Natural killer cell (primary cell): ENCODE results near the gene UBE2Q1. TPM values are rescaled to one million over a fixed set of nuclear protein-coding genes. Genes with fewer than 3 reads are reported as not detected.
A peak's percentile ranks its signal among the peaks of the same experiment; 100 is the strongest.

Source experiments
- ATAC-seq, 3 donors: fragments of 150-1000 bp in 2 of 3; fragments of 200-7000 bp in 1 of 3; cut with Tn5 transposase; 1 replicate in 1 of 3; 2 replicates in 2 of 3; pipeline ENCODE4 v1.10.0; 2021; ENCODE audit warnings: mild to moderate bottlenecking in 2 of 3, moderate library complexity in 2 of 3
- DNase-seq, 2 donors: peaks; one replicate each; pipeline versions ENCODE4 v3.0.0 to v3.0.0-alpha.2; 2013 to 2021; ENCODE audit warnings: mixed read lengths in 1 of 2
- H3K27ac ChIP-seq: one replicate; pipeline ENCODE4 v1.5.1; 2013; ENCODE audit warnings: mild to moderate bottlenecking, low read length
- H3K27me3 ChIP-seq: one replicate; pipeline ENCODE4 v1.6.1; 2013; ENCODE audit warnings: low read length; ENCODE audit not compliant: control insufficient read depth, insufficient read depth
- H3K36me3 ChIP-seq: one replicate; pipeline ENCODE4 v1.6.1; 2013; ENCODE audit warnings: low read length; ENCODE audit not compliant: control insufficient read depth, insufficient read depth
- H3K4me1 ChIP-seq: one replicate; pipeline ENCODE4 v1.6.1; 2013; ENCODE audit warnings: low read length; ENCODE audit not compliant: control insufficient read depth, insufficient read depth
- H3K4me3 ChIP-seq: one replicate; pipeline ENCODE4 v1.5.1; 2013; ENCODE audit warnings: low read length
- H3K9me3 ChIP-seq: one replicate; pipeline ENCODE4 v1.6.1; 2013; ENCODE audit warnings: low read length; ENCODE audit not compliant: control insufficient read depth, insufficient read depth
- H3K27ac Mint-ChIP-seq, 2 donors: one replicate each; pipeline ENCODE4 v1.8.0; 2022; ENCODE audit warnings: mild to moderate bottlenecking in 2 of 2, mixed read lengths in 2 of 2, moderate library complexity in 1 of 2
- H3K27me3 Mint-ChIP-seq, 2 donors: one replicate each; pipeline ENCODE4 v1.8.0; 2022; ENCODE audit warnings: low read depth in 2 of 2, mixed read lengths in 2 of 2
- H3K36me3 Mint-ChIP-seq: one replicate; pipeline ENCODE4 v1.8.0; 2022; ENCODE audit warnings: mixed read lengths
- H3K4me1 Mint-ChIP-seq, 2 donors: one replicate each; pipeline ENCODE4 v1.8.0; 2022; ENCODE audit warnings: mixed read lengths in 2 of 2
- H3K4me3 Mint-ChIP-seq: one replicate; pipeline ENCODE4 v1.8.0; 2022; ENCODE audit warnings: mild to moderate bottlenecking, moderate library complexity, mixed read lengths
- H3K9me3 Mint-ChIP-seq, 2 donors: one replicate each; pipeline ENCODE4 v1.8.0; 2022; ENCODE audit warnings: mixed read lengths in 2 of 2
- WGBS: methylation state at CpG from one replicate; pipeline ENCODE4 v1.1.7; 2013; ENCODE audit warnings: missing lambda C conversion rate; ENCODE audit not compliant: insufficient coverage; 5-methylcytosine and 5-hydroxymethylcytosine counted together
- intact Hi-C: fragments of 100-400 bp; cut with micrococcal nuclease; formaldehyde crosslinking; loops from one replicate; pipeline ENCODE4 v1.14.2; 2022
- total RNA-seq, 4 donors: library from RNA; stranded (reverse); fragments of 120-200 nt in 1 of 4; gene quantifications; one replicate each; pipeline versions ENCODE4 v1.2.3 to v1.2.4, GENCODE V29; 2013 to 2022
- TF ChIP-seq, protein P1 (sequence below): fragments of 200-600 bp; IDR thresholded peaks from one replicate; pipeline ENCODE4 v1.8.0; 2022; ENCODE audit warnings: antibody characterized with exemption

Gene UBE2Q1
- total RNA-seq, 3 donors from 2014 or later (not counting 1 experiment from before 2014, with no cell fraction given) = 100 to 137 (median 112) TPM

DNA sequence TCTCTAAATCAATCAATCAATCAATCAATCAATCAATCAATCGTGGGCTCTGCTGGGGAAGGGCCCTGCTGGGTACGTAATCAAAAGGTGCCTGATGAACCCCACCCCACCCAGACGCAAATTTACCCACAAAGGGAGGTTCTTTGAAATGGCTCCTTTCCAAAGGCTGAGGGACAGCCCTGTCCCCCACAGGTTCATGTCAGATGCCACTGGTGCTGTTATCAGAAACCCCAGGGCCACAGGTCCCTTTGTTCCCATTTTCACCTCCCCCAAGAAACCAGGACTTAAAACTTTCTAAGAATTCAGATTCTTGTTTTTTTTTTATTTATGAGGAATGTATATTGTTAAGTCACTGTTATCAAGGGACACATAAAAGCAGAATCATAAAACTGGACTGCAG lies 23.3 kb upstream of the UBE2Q1 start:
- ATAC-seq (no peak), DNase-seq (no peak)
- H3K36me3 Mint-ChIP-seq = peaks cover 10% of the 10 kb centered on the region
- no peaks in the 10 kb centered on the region for H3K27me3 Mint-ChIP-seq
- H3K4me3 Mint-ChIP-seq = no peak overlapping the region
- no peaks in the 10 kb centered on the region for H3K9me3 Mint-ChIP-seq
- no peak overlapping the region for H3K4me3 ChIP-seq
- no peak overlapping the region for H3K27ac Mint-ChIP-seq
- 86% methylated on average over 3 of the region's 3 CpGs for WGBS
- H3K36me3 ChIP-seq = peaks cover 74% of the 10 kb centered on the region
- no peaks in the 10 kb centered on the region for H3K27me3 ChIP-seq
- intact Hi-C loops = no loop called here
- H3K9me3 ChIP-seq = no peaks in the 10 kb centered on the region
- no peak overlapping the region for H3K27ac ChIP-seq
- H3K4me1 ChIP-seq = no peaks in the 10 kb centered on the region
- TF ChIP-seq, protein P1, sequence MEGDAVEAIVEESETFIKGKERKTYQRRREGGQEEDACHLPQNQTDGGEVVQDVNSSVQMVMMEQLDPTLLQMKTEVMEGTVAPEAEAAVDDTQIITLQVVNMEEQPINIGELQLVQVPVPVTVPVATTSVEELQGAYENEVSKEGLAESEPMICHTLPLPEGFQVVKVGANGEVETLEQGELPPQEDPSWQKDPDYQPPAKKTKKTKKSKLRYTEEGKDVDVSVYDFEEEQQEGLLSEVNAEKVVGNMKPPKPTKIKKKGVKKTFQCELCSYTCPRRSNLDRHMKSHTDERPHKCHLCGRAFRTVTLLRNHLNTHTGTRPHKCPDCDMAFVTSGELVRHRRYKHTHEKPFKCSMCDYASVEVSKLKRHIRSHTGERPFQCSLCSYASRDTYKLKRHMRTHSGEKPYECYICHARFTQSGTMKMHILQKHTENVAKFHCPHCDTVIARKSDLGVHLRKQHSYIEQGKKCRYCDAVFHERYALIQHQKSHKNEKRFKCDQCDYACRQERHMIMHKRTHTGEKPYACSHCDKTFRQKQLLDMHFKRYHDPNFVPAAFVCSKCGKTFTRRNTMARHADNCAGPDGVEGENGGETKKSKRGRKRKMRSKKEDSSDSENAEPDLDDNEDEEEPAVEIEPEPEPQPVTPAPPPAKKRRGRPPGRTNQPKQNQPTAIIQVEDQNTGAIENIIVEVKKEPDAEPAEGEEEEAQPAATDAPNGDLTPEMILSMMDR = no peak
- H3K4me1 Mint-ChIP-seq = peaks cover 7 to 14% of the 10 kb centered on the region in 2 donors

DNA sequence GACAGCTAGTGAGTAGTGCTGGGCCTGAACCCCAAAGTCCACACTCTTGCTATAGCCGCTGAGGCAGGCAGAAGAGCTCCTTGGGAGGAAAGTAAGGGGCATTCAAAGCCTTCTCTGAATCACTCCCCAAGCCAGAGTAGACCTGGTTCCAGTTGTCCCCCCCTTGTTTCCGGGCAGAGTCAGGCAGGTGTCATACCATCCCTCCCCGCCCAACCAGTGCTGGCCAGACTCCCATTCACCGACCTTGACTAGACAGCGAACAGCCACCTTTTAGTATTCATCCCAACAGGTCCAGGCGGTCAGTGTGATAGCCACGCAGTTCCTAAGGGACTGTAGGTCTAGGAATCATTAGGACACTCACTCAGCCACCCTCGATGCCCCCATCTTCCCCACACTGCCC lies 20.9 kb upstream of the UBE2Q1 start:
- ATAC-seq = no peak
- TF ChIP-seq, protein P1 = no peak
- intact Hi-C loops = no loop called here
- WGBS = 96% methylated on average over 8 of the region's 8 CpGs
- Histone ChIP-seq H3K27me3 (no peaks in the 10 kb centered on the region), H3K9me3 (no peaks in the 10 kb centered on the region), H3K4me3 (no peak overlapping the region), H3K27ac (no peak overlapping the region), H3K4me1 (no peaks in the 10 kb centered on the region), H3K36me3 (peaks cover 50% of the 10 kb centered on the region)
- Mint-ChIP-seq H3K36me3 (no peaks in the 10 kb centered on the region), H3K27ac (peak overlapping the region in 1 of 2 donors; percentile 77), H3K4me3 (no peak overlapping the region), H3K9me3 (no peaks in the 10 kb centered on the region), H3K27me3 (no peaks in the 10 kb centered on the region), H3K4me1 (peaks cover 7 to 14% of the 10 kb centered on the region in 2 donors)
- no peak for DNase-seq

DNA sequence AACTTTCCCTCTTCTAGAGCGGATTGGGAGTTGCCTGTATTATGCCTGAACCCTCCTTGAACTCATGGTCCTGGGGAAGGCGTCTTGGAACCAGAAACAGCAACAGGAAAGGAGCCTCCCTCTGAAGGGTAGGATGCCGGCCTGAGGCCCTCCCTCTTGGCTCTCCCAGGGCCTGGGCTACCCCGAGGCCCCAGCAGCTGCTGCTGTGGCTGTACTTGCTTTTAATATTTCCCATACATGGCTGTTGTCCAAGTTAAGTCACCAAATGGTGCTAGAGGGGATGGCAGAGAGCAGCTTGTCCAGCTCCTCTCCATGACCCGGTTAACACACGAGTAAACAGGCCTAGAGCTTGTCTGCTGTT lies 19.6 kb upstream of the UBE2Q1 start:
- Mint-ChIP-seq H3K9me3 (no peaks in the 10 kb centered on the region), H3K4me3 (no peak overlapping the region), H3K4me1 (peaks cover 7 to 14% of the 10 kb centered on the region in 2 donors), H3K27ac (peak overlapping the region; percentile 64 to 77), H3K36me3 (no peaks in the 10 kb centered on the region), H3K27me3 (peaks cover 0 to 3% of the 10 kb centered on the region in 2 donors)
- H3K9me3 ChIP-seq = no peaks in the 10 kb centered on the region
- DNase-seq (no peak), ATAC-seq (peak in 1 of 3 donors; percentile 9)
- TF ChIP-seq, protein P1 = no peak
- H3K4me1 ChIP-seq = no peaks in the 10 kb centered on the region
- WGBS = 85% methylated on average over 6 of the region's 6 CpGs
- no peak overlapping the region for H3K4me3 ChIP-seq
- intact Hi-C loops = no loop called here
- peaks cover 36% of the 10 kb centered on the region for H3K36me3 ChIP-seq
- H3K27me3 ChIP-seq = no peaks in the 10 kb centered on the region
- H3K27ac ChIP-seq = no peak overlapping the region

DNA sequence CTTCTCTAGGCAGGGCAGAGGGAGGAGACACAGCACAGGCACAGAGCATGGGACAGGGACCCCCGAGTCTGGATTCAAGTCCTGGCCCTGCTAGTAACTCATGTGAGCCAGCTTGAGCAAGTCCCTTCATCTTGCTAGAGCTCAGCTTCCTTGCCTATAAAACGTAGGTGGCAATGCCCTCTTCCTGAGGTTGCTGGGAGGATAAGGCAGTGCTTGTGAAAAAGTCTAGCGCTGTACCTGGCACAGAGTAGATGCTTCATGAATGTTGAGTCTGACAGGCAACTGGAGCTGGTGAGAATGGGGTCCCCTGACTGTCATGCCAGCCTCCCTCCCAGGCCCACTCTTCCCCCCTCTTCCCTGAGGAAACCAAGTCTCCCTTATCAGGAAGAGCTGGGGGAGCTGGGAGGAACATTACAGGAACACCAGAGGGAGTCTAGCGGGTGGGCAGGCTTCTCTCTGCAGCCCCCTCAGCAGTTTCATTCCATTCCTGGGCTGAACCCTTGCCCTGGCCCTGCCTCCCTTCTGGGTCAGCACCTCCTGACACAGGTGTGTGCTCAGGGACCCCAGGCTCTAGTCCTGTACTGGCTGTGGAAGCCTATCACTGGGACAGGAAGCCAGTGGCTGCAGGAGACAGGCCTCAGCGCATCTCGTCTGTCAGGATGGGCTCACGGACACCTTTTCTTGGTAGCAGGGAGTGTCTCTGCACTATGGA lies 19.0 kb upstream of the UBE2Q1 start:
- Histone ChIP-seq H3K27ac (no peak overlapping the region), H3K36me3 (peaks cover 31% of the 10 kb centered on the region), H3K27me3 (no peaks in the 10 kb centered on the region), H3K9me3 (no peaks in the 10 kb centered on the region), H3K4me3 (no peak overlapping the region), H3K4me1 (no peaks in the 10 kb centered on the region)
- TF ChIP-seq, protein P1 = no peak
- DNase-seq = no peak
- Mint-ChIP-seq H3K9me3 (no peaks in the 10 kb centered on the region), H3K36me3 (no peaks in the 10 kb centered on the region), H3K4me1 (peaks cover 7 to 14% of the 10 kb centered on the region in 2 donors), H3K27me3 (peaks cover 0 to 3% of the 10 kb centered on the region in 2 donors), H3K27ac (peak overlapping the region; percentile 64 to 77), H3K4me3 (no peak overlapping the region)
- WGBS = 91% methylated on average over 7 of the region's 7 CpGs
- no peak for ATAC-seq
- intact Hi-C loops = no loop called here
